MM.1S (cell line): ENCODE measurements around the gene ITGB5.

Source experiments
- CTCF ChIP-seq: fragments of 300-600 bp; sonication (generic); IDR thresholded peaks from 2 replicates; pipeline ENCODE4 v1.5.1; 2016; ENCODE audit warnings: antibody characterized with exemption, low read length, mixed read lengths
- EZH2 ChIP-seq: fragments of 300-600 bp; sonication (generic); optimal IDR thresholded peaks from 2 replicates; pipeline ENCODE3; 2017; ENCODE audit warnings: low read depth, mild to moderate bottlenecking, antibody characterized with exemption, low read length, mixed read lengths
- EZH2phosphoT487 ChIP-seq: fragments of 300-600 bp; sonication (generic); IDR thresholded peaks from 2 replicates; pipeline ENCODE4 v1.6.1; 2018; ENCODE audit warnings: antibody characterized with exemption, low read length

GRCh38 chr3:124858275-124858674, 28.9 kb downstream of the ITGB5 start:
- TF ChIP-seq CTCF (no peak), EZH2 (no peak), EZH2phosphoT487 (no peak)
